ENCODE measurements around the gene CA9.

GRCh38 chr9:35661756-35662350, 11.9 kb upstream of the CA9 start:
- TF ChIP-seq ZFX (IDR thresholded peaks at IDR 0.05) (no peak), EZH2 (IDR thresholded peaks at IDR 0.05) (no peak), RAD21 (IDR thresholded peaks at IDR 0.05; ENCODE audit: low read depth) (no peak), CTCF (IDR thresholded peaks at IDR 0.05 in 2 of 3, conservative IDR thresholded peaks at IDR 0.05 in 1 of 3; ENCODE audit: borderline replicate concordance in 1 of 3, insufficient read depth in 1 of 3, low read depth in 2 of 3, low read length in 2 of 3) (no peak), POLR2A (IDR thresholded peaks at IDR 0.05; ENCODE audit: borderline replicate concordance, extremely low read depth, insufficient read depth, insufficient read length) (no peak), ELF1 (IDR thresholded peaks at IDR 0.05; ENCODE audit: borderline replicate concordance, low read depth) (no peak), POLR2AphosphoS5 (IDR thresholded peaks at IDR 0.05; ENCODE audit: low read depth, low read length) (no peak), ZBTB33 (IDR thresholded peaks at IDR 0.05; ENCODE audit: extremely low read depth, insufficient replicate concordance, low read length) (no peak), REST (IDR thresholded peaks at IDR 0.05; ENCODE audit: low read depth) (no peak), SIN3A (IDR thresholded peaks at IDR 0.05; ENCODE audit: low read depth) (no peak), ZNF274 (IDR thresholded peaks at IDR 0.05; ENCODE audit: low read depth, low read length) (no peak), SP1 (IDR thresholded peaks at IDR 0.05; ENCODE audit: low read depth) (no peak), ATF3 (IDR thresholded peaks at IDR 0.05) (no peak), CEBPB (IDR thresholded peaks at IDR 0.05; ENCODE audit: low read depth) (no peak)

Data from HCT116 (cell line).